Fibroblast of villous mesenchyme (primary cell): ENCODE results near the gene CCSER2. TPM values are rescaled to one million over a fixed set of nuclear protein-coding genes. Genes with fewer than 3 reads are reported as not detected.

Source experiments
- DNase-seq: peaks from one replicate; pipeline ENCODE4 v3.0.0-alpha.2; 2010; ENCODE audit warnings: low read depth
- H3K4me3 ChIP-seq: 2 replicates; pipeline ENCODE4 v1.5.1; 2011; ENCODE audit warnings: low read depth, mild to moderate bottlenecking, low read length
- total RNA-seq: library from RNA; depleted of rRNA; stranded (reverse); fragments of >200 nt; gene quantifications from 2 replicates; pipeline ENCODE4 v1.2.3, GENCODE V29; 2012
- TF ChIP-seq, protein P1 (sequence below): IDR thresholded peaks from 2 replicates; pipeline ENCODE4 v1.5.1; 2012; ENCODE audit warnings: low read depth, mild to moderate bottlenecking, low read length; ENCODE audit not compliant: insufficient read depth

The CCSER2 gene
- total RNA-seq, 1 donor: 48.4 TPM

DNA sequence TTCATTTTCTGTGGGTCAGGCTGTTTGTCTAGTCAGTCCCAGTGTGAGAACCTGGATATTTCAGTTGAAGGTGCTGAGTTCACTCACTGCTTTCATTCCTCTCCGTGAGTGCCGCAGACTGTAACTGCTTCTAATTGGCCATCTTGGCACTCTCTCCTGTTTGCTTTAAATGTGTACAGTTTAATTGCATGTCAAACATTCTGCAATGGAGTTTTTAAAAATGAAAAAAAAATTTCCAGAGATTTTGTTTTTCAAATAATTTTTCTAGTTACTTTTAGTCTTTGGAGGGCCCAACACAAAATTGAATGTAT, 87.8 kb downstream of the CCSER2 start:
- DNase-seq: no peak
- TF ChIP-seq, protein P1, sequence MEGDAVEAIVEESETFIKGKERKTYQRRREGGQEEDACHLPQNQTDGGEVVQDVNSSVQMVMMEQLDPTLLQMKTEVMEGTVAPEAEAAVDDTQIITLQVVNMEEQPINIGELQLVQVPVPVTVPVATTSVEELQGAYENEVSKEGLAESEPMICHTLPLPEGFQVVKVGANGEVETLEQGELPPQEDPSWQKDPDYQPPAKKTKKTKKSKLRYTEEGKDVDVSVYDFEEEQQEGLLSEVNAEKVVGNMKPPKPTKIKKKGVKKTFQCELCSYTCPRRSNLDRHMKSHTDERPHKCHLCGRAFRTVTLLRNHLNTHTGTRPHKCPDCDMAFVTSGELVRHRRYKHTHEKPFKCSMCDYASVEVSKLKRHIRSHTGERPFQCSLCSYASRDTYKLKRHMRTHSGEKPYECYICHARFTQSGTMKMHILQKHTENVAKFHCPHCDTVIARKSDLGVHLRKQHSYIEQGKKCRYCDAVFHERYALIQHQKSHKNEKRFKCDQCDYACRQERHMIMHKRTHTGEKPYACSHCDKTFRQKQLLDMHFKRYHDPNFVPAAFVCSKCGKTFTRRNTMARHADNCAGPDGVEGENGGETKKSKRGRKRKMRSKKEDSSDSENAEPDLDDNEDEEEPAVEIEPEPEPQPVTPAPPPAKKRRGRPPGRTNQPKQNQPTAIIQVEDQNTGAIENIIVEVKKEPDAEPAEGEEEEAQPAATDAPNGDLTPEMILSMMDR: no peak
- no peak overlapping the region for H3K4me3 ChIP-seq

DNA sequence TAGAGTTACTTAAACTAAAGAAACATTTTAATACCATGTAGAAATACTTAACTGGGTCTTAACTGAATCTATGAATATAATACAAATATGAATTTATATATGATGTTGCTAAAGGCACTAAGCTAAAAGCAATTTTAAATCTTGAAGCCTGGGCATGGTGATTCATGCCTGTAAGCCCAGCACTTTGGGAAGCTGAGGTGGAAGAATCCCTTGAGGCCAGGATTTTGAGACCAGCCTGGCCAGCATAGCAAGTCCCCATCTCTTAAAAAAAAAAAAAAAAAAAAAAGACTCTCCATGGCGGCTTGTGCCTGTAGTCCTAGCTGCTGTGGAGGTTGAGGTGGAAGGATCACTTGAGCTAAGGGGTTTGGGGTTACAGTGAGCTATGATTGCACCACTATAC, 95.3 kb downstream of the CCSER2 start:
- no peak for DNase-seq
- TF ChIP-seq, protein P1: no peak
- H3K4me3 ChIP-seq: no peak overlapping the region

DNA sequence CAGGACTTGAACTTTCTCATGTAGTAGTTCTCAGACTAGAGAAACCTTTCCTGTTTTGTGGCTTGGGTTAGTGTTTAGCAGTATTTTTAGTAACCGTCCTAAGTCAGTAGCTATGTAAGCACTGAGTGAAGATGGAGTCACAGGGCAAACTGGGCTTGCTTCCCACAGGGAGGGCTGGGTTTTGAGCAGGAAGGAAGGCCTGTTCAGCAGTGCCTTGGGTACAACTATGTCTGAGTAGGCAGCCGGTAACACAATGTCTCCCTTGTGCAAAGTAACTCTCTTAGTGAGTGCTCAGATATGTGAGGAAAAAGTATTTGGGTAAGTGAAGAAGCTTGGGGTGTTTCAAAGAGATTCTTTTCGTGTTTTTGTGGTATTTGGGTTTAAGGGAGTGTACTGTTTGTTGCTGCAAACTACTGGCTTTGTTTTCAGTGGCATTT, 96.4 kb downstream of the CCSER2 start:
- TF ChIP-seq, protein P1: no peak
- peak overlapping the region; percentile 23 for H3K4me3 ChIP-seq
- peak; percentile 96 for DNase-seq

DNA sequence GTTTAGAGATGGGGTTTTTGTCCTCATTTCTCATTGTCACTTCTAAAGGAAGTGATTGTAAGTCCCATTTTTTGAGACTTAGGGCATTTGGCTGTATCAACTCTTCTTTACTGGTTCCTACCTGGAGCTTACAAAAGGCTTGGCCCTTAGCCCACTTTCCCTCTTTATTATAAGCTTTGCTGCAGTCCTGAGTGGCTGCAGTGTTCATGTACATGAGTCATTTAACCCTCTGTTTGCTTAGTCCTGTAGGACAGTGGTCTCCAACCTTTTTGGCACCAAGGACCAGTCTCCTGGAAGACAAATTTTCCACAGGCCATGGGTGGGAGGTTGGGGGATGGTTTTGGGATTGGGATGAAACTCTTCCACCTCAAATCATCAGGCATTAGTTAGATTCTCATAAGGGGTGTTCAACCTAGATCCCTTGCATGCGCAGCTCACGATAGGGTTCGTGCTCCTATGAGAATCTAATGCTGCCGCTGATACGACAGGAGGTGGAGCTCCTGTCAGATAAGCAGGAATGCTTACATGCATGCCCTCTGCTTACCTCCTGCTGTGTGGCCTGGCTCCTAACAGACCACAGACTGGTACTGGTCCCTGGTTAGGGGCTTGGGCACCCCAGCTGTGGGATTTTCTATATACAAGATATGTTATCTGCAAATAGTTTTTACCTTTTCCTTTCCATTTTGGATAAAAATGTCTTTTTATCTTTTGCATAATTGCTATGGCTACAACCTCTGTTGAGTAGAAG, 99.7 kb downstream of the CCSER2 start:
- no peak overlapping the region for H3K4me3 ChIP-seq
- no peak for DNase-seq
- TF ChIP-seq, protein P1: no peak

DNA sequence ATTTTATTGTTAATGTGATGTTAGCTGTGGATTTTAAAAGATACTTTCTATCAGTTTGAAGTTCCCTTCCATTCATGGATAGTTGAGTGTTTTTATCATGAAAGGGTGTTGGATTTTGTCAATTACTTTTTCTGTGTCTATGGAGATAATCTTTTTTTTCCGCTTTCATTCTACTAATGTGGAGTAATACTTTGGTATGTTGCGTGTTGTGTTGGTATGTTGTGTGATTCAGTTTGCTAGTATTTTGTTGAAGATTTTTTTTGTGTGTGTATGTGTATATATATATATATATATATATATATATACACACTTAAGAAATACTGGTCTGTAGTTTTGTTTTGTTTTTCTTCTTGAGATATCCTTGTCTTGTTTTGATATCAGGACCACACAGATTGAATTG, 100.3 kb downstream of the CCSER2 start:
- H3K4me3 ChIP-seq: no peak overlapping the region
- TF ChIP-seq, protein P1: no peak
- no peak for DNase-seq

DNA sequence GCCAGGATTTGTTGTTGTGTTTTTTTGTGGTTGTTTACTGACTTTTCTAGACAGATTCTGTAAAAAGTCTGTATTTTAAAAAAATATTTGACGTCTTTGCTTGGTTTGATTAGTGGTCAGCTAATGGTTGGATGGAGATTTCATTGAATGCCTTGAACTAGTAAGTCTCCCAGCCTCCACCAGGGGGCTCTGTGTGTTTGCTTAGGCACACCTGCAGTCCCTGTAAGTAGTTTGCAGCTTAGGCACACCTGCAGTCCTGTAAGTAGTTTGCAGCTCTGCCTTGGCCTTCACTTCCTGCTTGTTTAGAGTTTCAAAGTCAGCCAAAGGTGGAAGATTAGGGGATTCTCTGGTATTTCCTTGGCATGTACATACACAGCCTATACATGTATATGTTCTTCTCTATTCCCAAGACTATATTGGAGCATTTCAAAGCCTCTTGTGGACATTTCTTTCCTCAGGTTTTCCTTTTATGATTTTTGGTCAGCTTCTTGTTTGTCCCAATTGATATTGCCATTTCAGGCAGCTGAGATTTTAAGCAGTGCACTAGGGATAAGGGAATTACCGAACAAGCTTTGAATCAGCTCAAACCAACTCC, 101.6 kb downstream of the CCSER2 start:
- DNase-seq: peak; percentile 70
- TF ChIP-seq, protein P1: peak; percentile 88
- no peak overlapping the region for H3K4me3 ChIP-seq
